ENCODE data around the gene SDR42E1.

DNA sequence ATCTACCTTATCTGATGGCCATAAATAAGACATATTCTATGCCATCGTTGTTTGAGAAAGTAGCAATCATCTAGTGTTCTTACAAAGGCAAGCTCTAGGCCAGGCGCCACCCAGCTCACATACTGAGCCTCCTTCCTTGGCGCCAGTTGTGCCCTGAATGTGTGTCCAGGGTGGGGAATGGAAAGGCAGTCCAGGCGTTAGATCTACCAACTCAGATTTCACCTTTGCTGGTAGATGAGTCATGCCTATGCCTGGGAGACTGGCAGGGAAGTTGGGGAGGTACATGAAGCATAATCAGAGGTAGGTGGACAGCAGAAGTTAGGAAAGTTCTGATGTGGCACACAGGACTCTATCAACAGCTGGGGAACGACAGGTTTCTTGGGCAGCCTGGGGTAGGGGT lies 23.6 kb downstream of the SDR42E1 start:
- TF ChIP-seq, protein P1, sequence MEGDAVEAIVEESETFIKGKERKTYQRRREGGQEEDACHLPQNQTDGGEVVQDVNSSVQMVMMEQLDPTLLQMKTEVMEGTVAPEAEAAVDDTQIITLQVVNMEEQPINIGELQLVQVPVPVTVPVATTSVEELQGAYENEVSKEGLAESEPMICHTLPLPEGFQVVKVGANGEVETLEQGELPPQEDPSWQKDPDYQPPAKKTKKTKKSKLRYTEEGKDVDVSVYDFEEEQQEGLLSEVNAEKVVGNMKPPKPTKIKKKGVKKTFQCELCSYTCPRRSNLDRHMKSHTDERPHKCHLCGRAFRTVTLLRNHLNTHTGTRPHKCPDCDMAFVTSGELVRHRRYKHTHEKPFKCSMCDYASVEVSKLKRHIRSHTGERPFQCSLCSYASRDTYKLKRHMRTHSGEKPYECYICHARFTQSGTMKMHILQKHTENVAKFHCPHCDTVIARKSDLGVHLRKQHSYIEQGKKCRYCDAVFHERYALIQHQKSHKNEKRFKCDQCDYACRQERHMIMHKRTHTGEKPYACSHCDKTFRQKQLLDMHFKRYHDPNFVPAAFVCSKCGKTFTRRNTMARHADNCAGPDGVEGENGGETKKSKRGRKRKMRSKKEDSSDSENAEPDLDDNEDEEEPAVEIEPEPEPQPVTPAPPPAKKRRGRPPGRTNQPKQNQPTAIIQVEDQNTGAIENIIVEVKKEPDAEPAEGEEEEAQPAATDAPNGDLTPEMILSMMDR (IDR thresholded peaks at IDR 0.05) = no peak
- TF ChIP-seq POLR2A (IDR thresholded peaks at IDR 0.05) = no peak
